Right lobe of liver (tissue), 6 donors: ENCODE data around the gene CDON. TPM values are rescaled to one million over a fixed set of nuclear protein-coding genes. Genes with fewer than 3 reads are reported as not detected.

Source experiments
- ATAC-seq, 4 donors: fragments of 200-7000 bp; cut with Tn5 transposase; one replicate each; pipeline ENCODE4 v1.9.1; 2020; ENCODE audit warnings: mild to moderate bottlenecking in 4 of 4, moderate library complexity in 4 of 4
- DNase-seq, 3 donors: peaks; one replicate each; pipeline ENCODE4 v3.0.0-alpha.2; 2020
- H3K27ac ChIP-seq, 3 donors: fragments of 200-600 bp; one replicate each; pipeline ENCODE4 v1.8.0; 2022
- H3K27me3 ChIP-seq, 2 donors: fragments of 200-600 bp; one replicate each; pipeline ENCODE4 v1.8.0; 2022
- H3K36me3 ChIP-seq, 4 donors: fragments of 200-600 bp; sonication (generic) in 1 of 4; one replicate each; pipeline versions ENCODE4 v1.5.1 to v1.8.0; 2017 to 2022; ENCODE audit warnings: control low read depth in 1 of 4
- H3K4me1 ChIP-seq, 4 donors: fragments of 200-600 bp; sonication (generic) in 1 of 4; one replicate each; pipeline versions ENCODE4 v1.5.1 to v1.8.0; 2017 to 2022; ENCODE audit warnings: control low read depth in 1 of 4
- H3K4me3 ChIP-seq, 3 donors: fragments of 200-600 bp; one replicate each; pipeline ENCODE4 v1.8.0; 2022
- H3K9me3 ChIP-seq, 4 donors: fragments of 200-600 bp; sonication (generic) in 1 of 4; one replicate each; pipeline versions ENCODE4 v1.5.1 to v1.8.0; 2017 to 2022; ENCODE audit warnings: control low read depth in 1 of 4
- CTCF ChIP-seq, 4 donors: fragments of 200-600 bp in 3 of 4; fragments of 450-650 bp in 1 of 4; IDR thresholded peaks; one replicate each; pipeline versions ENCODE4 v1.5.1 to v1.8.0; 2016 to 2022; ENCODE audit warnings: antibody characterized with exemption in 4 of 4, mild to moderate bottlenecking in 2 of 4
- POLR2A ChIP-seq: fragments of 450-650 bp; IDR thresholded peaks from one replicate; pipeline ENCODE4 v1.6.1; 2017; ENCODE audit warnings: antibody characterized with exemption, mild to moderate bottlenecking
- WGBS: methylation state at CpG from one replicate; pipeline ENCODE4 v1.1.6; 2018; ENCODE audit warnings: low coverage, low lambda C conversion rate; ENCODE audit not compliant: insufficient coverage; ENCODE audit errors: missing lambda C conversion rate; 5-methylcytosine and 5-hydroxymethylcytosine counted together
- intact Hi-C, 2 donors: fragments of 100-400 bp; cut with DNase I; formaldehyde crosslinking; loops; one replicate each; pipeline versions ENCODE4 v1.11.2 to v1.14.1; 2022
- total RNA-seq, 6 experiments: library from RNA; depleted of rRNA in 2 of 6; stranded (reverse); fragments of >200 nt in 2 of 6; fragmentation: NEBNext Ultra II Directional in 3 of 6; extraction: Animal tissue kit (Norgen Biotek cat#: 25700) in 3 of 6; gene quantifications; one replicate each; pipeline versions ENCODE4 v1.1.0 to v1.2.4, GENCODE V29; 2016 to 2023
- donor health status: DM: no; HTN: yes; CAD: no.
- donor health status: DM: no; HTN: no; CAD: no.
- donor health status: DM: no; HTN: no; CAD: no.
- donor health status: DM: no; HTN: yes; CAD: no.
- donor health status: DM: no; HTN: yes; CAD: no.

CDON gene
- total RNA-seq, 6 experiments from 2014 or later: 1.8 to 4.1 (median 3.3) TPM

GRCh38 chr11:126026579-126026978, 36.1 kb downstream of the CDON start:
- 12% methylated on average over 2 of the region's 2 CpGs for WGBS

GRCh38 chr11:126025822-126026221, 36.8 kb downstream of the CDON start:
- ATAC-seq: no peak
- 43% methylated on average over 1 of the region's 1 CpG for WGBS
- intact Hi-C loops: no loop called here
- no peaks in the 10 kb centered on the region for H3K27me3 ChIP-seq
- H3K36me3 ChIP-seq: no peaks in the 10 kb centered on the region
- no peak for TF ChIP-seq CTCF (IDR thresholded peaks at IDR 0.05)
- no peak for TF ChIP-seq POLR2A
- H3K9me3 ChIP-seq: no peaks in the 10 kb centered on the region
- no peak overlapping the region for H3K4me3 ChIP-seq
- DNase-seq: no peak
- H3K27ac ChIP-seq: no peak overlapping the region
- H3K4me1 ChIP-seq: peaks cover 0 to 21% (median 10%) of the 10 kb centered on the region in 4 donors

More at GRCh38 chr11:126026579-126026978, 36.1 kb downstream of the CDON start:
- DNase-seq (no peak), ATAC-seq (peak; percentile 40 to 75 (median 58))
- TF ChIP-seq CTCF (IDR thresholded peaks at IDR 0.05) (no peak), POLR2A (no peak)
- Histone ChIP-seq H3K4me3 (no peak overlapping the region), H3K27ac (peak overlapping the region in 1 of 3 donors; percentile 52), H3K27me3 (no peaks in the 10 kb centered on the region), H3K36me3 (no peaks in the 10 kb centered on the region), H3K9me3 (no peaks in the 10 kb centered on the region), H3K4me1 (peaks cover 0 to 21% (median 10%) of the 10 kb centered on the region in 4 donors)
- intact Hi-C loops: no loop called here

DNA sequence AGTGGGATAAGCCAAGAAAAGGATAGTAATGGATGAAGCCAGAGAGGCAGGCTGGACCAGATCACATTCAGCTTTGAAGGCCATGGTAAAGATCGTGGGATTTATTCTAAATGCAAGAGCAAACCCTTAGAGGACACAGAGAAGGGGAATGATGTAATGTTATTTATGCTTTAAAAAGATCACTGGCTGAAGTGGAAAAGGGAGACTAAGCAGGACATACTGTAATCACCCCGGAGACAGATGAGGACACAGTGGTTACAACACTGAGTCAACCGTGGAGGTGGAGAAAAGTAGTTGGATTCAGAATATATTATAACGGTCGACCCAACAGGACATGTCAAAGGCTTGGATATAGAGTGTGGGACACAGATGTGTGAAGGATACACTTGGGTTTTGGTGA, 38.5 kb downstream of the CDON start:
- Histone ChIP-seq H3K4me3 (no peak overlapping the region), H3K36me3 (no peaks in the 10 kb centered on the region), H3K27ac (no peak overlapping the region), H3K9me3 (no peaks in the 10 kb centered on the region), H3K4me1 (peaks cover 0 to 14% (median 5%) of the 10 kb centered on the region in 4 donors), H3K27me3 (no peaks in the 10 kb centered on the region)
- DNase-seq (no peak), ATAC-seq (no peak)
- intact Hi-C loops: no loop called here
- TF ChIP-seq POLR2A (no peak), CTCF (IDR thresholded peaks at IDR 0.05) (no peak)
- WGBS: 83% methylated on average over 5 of the region's 5 CpGs

GRCh38 chr11:126012852-126013251, 49.8 kb downstream of the CDON start:
- WGBS: 96% methylated on average over 2 of the region's 2 CpGs
- intact Hi-C loops: no loop called here
- no peak for TF ChIP-seq CTCF (IDR thresholded peaks at IDR 0.05)
- TF ChIP-seq POLR2A: no peak
- Histone ChIP-seq H3K27ac (no peak overlapping the region), H3K9me3 (no peaks in the 10 kb centered on the region), H3K36me3 (no peaks in the 10 kb centered on the region), H3K27me3 (no peaks in the 10 kb centered on the region), H3K4me3 (no peak overlapping the region), H3K4me1 (no peaks in the 10 kb centered on the region)
- DNase-seq: no peak
- no peak for ATAC-seq

GRCh38 chr11:126011754-126012153, 50.9 kb downstream of the CDON start:
- whole genome bisulfite sequencing: 83% methylated on average over 4 of the region's 4 CpGs
- TF ChIP-seq CTCF (IDR thresholded peaks at IDR 0.05) (no peak), POLR2A (no peak)
- ATAC-seq: no peak
- Histone ChIP-seq H3K4me3 (no peak overlapping the region), H3K27ac (no peak overlapping the region), H3K4me1 (no peaks in the 10 kb centered on the region), H3K27me3 (no peaks in the 10 kb centered on the region), H3K36me3 (no peaks in the 10 kb centered on the region), H3K9me3 (no peaks in the 10 kb centered on the region)
- intact Hi-C loops: no loop called here
- DNase-seq: no peak
